ENCODE measurements around the gene COL6A1.

The COL6A1 gene

DNA sequence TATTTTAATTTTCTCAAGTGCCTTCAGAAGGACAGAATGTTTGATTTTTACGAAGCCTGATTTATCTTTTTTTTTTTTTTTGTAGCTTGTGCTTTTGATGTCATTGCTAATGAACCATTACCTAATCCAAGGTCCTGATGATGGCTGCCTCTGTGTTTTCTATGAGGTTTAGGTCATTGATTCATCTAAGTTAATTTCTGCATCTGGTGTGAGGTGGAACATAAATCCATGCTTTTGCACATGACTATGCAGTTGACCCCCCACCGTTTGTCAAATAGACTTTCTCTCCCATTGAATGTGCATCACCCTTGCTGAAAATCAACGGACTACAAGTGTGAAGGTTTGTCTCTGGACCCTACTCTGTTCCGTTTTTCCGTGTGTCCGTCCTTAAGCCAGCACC lies 50.5 kb downstream of the COL6A1 start:
- TF ChIP-seq, protein P1, sequence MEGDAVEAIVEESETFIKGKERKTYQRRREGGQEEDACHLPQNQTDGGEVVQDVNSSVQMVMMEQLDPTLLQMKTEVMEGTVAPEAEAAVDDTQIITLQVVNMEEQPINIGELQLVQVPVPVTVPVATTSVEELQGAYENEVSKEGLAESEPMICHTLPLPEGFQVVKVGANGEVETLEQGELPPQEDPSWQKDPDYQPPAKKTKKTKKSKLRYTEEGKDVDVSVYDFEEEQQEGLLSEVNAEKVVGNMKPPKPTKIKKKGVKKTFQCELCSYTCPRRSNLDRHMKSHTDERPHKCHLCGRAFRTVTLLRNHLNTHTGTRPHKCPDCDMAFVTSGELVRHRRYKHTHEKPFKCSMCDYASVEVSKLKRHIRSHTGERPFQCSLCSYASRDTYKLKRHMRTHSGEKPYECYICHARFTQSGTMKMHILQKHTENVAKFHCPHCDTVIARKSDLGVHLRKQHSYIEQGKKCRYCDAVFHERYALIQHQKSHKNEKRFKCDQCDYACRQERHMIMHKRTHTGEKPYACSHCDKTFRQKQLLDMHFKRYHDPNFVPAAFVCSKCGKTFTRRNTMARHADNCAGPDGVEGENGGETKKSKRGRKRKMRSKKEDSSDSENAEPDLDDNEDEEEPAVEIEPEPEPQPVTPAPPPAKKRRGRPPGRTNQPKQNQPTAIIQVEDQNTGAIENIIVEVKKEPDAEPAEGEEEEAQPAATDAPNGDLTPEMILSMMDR (IDR thresholded peaks at IDR 0.05; ENCODE audit: low read depth, low read length, missing control alignments): no peak
- no peak overlapping the region for H3K4me3 ChIP-seq (ENCODE audit: low read depth, low read length)
- no peak for DNase-seq (ENCODE audit: low read depth)

DNA sequence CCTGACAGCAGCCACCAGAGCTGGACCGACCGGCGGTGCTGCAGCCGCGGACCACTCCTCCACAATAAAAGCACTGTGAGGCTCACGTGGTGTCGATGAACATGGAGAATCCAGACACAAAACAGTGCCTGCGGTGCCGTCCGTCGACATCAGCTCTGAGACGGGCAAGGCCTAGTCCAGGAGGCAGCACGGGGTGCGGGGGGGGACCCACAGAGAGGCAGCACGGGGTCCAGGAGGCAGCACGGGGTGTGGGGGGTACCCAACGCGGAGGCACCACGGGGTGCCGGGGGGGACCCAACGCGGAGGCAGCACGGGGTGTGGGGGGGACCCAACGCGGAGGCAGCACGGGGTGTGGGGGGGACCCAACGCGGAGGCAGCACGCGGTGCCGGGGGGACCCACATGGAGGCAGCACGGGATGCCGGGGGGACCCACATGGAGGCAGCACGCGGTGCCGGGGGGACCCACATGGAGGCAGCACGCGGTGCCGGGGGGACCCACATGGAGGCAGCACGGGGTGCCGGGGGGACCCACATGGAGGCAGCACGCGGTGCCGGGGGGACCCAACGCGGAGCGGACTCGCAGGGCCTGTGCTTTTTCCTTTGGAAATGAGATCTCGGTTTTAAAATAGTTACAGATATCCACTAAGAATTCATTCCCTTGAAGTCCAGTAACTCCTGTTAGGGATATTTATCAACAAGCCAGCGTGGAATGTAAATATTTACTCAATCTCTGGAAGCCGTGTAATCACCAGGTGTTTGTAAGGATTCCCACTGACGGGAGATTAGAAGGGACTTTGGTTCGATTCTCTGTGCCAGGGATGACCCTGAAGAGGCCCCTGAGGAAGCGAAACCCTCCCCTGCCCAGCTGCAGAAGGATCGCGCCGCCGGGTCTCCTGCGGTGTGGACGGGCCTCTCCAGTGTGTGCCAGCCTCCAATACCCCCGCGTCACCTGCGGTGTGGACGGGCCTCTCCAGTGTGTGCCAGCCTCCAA lies 52.1 kb downstream of the COL6A1 start:
- no peak overlapping the region for H3K4me3 ChIP-seq (ENCODE audit: low read depth, low read length)
- TF ChIP-seq, protein P1 (IDR thresholded peaks at IDR 0.05; ENCODE audit: low read depth, low read length, missing control alignments): no peak
- DNase-seq (ENCODE audit: low read depth): no peak

DNA sequence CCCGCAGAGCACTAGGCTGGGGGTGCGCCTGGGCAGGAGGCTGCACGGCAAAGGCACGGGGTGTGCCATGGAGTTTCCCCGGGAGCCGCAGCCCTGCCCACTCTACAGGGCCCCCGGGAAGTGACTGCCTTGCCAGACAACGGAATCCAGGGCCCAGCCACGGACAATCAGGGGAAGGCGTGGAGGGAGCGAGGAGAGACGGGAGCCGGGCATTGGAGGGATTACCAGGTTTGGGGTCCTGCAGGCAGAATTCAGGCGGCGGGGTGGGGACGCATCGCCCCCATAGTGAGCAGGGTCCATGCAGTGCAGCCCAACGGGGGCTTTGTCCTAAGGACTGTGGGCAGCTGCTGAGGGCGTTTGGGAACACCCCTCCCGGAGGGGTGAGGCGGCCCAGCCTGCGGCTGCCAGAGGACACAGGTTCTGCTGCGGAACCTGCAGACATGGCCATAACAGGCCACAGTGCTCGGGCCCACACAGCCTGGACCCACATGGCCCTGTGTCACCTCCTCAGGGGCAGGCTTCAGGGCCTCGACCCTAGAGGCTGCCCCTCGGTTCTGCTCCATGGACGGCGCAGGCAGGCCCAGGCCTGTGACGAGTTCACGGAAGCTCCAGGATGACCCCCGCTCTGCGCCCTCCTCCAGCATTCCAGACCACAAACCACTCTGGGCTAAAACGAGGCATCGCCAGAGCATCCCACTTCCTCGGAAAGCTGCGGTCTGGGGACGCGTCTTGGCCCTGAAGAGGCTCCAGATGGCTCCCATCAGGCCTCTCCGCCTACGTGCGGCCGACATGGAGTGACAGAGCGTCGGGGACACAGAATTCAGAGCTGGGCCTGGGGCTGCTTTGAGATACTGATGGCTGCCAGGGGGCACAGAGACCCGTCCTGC lies 54.5 kb downstream of the COL6A1 start:
- TF ChIP-seq, protein P1 (IDR thresholded peaks at IDR 0.05; ENCODE audit: low read depth, low read length, missing control alignments): no peak
- no peak for DNase-seq (ENCODE audit: low read depth)
- no peak overlapping the region for H3K4me3 ChIP-seq (ENCODE audit: low read depth, low read length)

DNA sequence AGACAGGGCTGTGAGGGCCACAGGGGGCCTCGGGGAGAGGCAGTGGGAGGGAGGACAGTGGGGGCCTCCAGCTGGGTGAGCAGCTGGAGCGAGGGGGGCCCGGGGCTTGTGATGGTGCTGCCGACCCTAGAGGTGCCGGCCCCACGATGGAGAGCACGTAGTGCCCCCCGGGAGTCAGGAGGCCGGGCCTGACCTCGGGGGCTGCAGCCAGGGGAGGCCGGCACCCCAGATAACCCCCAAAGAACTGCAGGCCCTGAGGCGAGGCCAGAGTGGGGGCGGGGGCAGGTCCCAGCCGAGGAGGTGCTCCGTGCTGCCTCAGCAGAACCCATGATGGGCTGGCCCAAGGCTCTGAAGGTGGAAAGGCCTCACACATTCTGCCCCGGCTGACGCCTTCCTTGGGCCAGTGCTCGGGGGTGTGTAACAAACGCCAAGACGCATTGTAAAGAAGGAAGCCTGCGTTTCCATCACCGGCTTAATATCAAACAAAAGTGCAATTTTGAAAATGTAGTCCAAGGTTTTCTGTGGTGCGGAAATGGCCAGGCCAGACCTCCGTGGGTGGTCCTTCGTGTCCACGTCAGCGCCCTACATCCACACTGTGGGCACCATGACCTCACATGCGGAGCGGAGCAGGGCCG lies 55.2 kb downstream of the COL6A1 start:
- no peak overlapping the region for H3K4me3 ChIP-seq (ENCODE audit: low read depth, low read length)
- no peak for DNase-seq (ENCODE audit: low read depth)
- TF ChIP-seq, protein P1 (IDR thresholded peaks at IDR 0.05; ENCODE audit: low read depth, low read length, missing control alignments): no peak

DNA sequence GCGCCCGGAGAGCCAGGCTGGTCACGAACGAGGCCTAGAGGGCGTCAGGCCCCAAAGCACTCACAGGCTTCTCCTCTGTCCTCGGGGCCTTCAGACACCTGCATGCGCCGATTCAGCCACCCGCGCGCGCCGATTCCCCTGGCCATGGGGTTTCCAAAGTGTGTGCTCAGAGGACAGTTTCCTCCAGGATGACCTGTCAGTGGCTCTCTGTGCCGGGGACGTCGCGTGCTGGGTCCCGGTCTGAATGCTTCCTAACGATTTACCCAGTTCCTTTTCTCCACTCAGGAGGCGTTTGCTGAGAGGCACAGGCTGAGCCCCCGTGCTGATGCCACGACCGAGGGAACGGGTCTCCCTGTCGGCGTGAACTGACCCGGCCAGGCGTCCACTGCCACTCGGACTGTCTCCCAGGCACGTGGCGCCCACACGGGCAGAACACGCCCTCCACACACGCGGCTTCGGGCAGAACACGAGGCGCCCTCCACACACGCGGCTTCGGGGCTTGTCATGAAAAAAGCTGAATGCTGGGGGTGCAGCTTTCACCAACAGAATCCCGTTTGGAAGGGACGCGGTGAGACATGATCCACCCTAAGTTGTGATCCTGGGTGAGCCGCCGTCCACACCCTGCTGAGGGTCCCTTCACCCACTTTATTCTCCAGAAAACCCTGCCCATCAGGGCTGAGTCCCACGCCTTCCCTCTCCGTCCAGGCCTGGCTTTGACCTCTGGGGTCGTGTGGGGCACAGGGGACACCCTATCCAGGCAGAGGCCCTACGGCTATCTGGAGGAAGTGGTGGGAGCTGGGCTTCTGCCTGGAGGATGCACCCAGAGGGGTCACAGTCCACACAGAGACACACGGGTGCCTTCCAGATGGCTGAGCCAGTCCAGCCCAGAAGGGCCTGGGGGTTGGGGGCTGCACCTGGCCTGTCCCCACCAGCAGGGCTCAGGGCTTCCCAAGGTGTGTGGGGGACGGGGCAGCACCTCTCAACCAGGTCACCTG lies 56.1 kb downstream of the COL6A1 start:
- DNase-seq (ENCODE audit: low read depth): no peak
- TF ChIP-seq, protein P1 (IDR thresholded peaks at IDR 0.05; ENCODE audit: low read depth, low read length, missing control alignments): no peak
- H3K4me3 ChIP-seq (ENCODE audit: low read depth, low read length): no peak overlapping the region
